ENCODE results near the gene CHKB. TPM values are rescaled to one million over a fixed set of nuclear protein-coding genes. Genes with fewer than 3 reads are reported as not detected.

CHKB gene, protein sequence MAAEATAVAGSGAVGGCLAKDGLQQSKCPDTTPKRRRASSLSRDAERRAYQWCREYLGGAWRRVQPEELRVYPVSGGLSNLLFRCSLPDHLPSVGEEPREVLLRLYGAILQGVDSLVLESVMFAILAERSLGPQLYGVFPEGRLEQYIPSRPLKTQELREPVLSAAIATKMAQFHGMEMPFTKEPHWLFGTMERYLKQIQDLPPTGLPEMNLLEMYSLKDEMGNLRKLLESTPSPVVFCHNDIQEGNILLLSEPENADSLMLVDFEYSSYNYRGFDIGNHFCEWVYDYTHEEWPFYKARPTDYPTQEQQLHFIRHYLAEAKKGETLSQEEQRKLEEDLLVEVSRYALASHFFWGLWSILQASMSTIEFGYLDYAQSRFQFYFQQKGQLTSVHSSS
- polyA plus RNA-seq (2013, experiment 1 of 2): 65.2 TPM
- polyA plus RNA-seq (2013, experiment 2 of 2): 56.0 TPM

DNA sequence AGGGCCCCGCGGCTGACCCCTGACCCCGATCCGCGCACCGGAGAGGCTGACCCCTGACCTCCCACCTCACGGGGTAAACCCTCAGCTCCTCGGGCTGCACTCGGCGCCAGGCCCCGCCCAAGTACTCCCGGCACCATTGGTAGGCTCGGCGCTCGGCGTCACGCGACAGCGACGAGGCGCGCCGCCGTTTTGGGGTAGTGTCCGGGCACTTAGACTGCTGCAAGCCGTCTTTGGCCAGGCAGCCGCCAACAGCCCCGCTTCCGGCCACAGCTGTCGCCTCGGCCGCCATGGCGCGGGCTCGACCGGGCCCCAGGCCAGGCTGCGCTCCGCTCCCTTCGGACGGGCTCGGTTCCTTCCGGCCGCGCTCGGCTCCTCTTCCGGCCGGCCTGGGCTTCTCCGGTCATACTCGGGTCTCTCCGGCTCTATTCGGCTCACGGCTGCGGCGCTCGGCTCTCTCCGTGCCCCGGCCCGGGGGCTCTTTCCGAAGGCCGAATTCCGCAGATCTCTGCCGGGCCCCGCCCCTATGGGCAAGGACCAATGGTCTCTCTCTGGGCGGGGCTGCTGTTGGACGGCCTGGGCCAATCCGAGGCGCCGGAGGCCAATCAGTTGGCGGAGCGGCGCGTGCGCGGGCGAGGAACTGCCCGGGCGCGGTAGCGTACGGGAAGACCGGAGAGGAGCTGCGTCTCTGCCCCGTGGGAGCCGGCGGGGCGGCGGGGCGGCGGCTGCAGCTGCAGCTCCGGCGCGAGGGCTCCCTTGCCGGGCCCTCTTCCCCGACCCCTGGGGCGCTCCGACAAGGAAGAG, at the start of gene CHKB:
TSS of gene CHKB (minus strand) at position 357 of the 801 bp plus-strand sequence. CDS start at position 289, 68 bp downstream.
- peaks cover 33% of the 10 kb centered on the region for H3K36me3 ChIP-seq (ENCODE audit: control insufficient read depth, insufficient read depth, low read length)
- 0 to 1% methylated on average over 88 to 96 of the region's 96 CpGs for WGBS, 2 experiments (ENCODE audit: insufficient coverage in 2 of 2)
- H3K9me3 ChIP-seq (ENCODE audit: control insufficient read depth, low read length): no peaks in the 10 kb centered on the region
- peaks cover 6% of the 10 kb centered on the region for H3K4me1 ChIP-seq (ENCODE audit: control insufficient read depth, insufficient read depth, low read length, poor library complexity, severe bottlenecking)
- peak within 1 kb of the TSS; percentile 75 for H3K4me3 ChIP-seq (ENCODE audit: extremely low read depth, insufficient read depth, low read length, poor library complexity, severe bottlenecking)
- H3K27ac ChIP-seq (ENCODE audit: low read depth, low read length, severe bottlenecking): peak within 1 kb of the TSS; percentile 92

DNA sequence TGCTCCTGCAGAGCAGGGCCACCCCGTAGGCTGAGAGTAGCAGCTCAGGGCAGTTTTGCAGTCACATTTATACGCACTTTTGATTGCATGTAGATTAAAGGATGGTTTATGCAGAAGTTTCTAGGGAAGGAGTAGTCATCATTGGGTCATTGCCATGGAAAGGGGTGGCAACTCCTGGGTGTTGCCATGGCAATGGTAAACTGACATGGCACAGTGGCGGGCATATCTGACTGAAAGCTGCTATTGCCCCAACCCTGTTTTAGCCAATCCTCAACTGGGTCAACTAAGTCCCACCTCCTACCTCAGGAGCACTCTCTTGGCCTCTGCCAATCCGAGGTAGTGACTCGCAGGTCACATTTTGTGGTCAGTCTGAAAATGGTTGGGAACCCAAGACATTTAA, 47.7 kb upstream of the CHKB start:
- H3K9me3 ChIP-seq (ENCODE audit: control insufficient read depth, low read length): no peaks in the 10 kb centered on the region
- H3K36me3 ChIP-seq (ENCODE audit: control insufficient read depth, insufficient read depth, low read length): peaks cover 5% of the 10 kb centered on the region
- H3K4me1 ChIP-seq (ENCODE audit: control insufficient read depth, insufficient read depth, low read length, poor library complexity, severe bottlenecking): peaks cover 8% of the 10 kb centered on the region
- no peak overlapping the region for H3K27ac ChIP-seq (ENCODE audit: low read depth, low read length, severe bottlenecking)
- H3K4me3 ChIP-seq (ENCODE audit: extremely low read depth, insufficient read depth, low read length, poor library complexity, severe bottlenecking): no peak overlapping the region
- WGBS, 2 experiments (ENCODE audit: insufficient coverage in 2 of 2): 91 to 92% methylated on average over 2 to 5 of the region's 5 CpGs

DNA sequence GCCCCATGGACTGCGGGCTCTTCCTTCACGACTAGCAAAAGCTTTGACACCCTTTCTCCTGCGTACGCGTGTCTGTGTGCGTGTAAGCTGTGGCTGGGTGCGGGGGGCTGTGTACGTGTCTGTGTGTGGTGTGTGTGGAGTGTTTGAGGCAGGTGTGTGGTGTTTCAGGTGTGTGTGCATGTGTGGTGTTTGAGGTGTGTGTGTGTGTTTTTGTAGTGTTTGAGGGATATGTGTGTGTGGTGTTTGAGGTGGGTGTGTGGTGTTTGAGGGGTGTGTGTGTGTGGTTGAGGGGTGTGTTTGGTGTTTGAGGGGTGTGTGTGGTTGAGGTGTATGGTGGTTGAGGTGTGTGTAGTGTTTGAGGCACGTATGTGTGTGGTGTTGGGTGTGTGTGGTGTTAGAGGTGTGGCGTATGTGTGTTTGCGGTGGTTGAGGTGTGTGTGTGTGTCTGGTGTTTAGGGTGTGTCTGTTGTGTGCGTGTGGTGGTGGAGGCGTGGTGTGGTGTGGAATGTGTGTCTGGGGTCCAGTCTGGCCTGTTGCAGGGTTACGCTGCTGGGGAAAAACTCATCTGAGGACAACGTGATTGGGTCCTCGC, 46.0 kb upstream of the CHKB start:
- Histone ChIP-seq H3K9me3 (ENCODE audit: control insufficient read depth, low read length) (no peaks in the 10 kb centered on the region), H3K4me1 (ENCODE audit: control insufficient read depth, insufficient read depth, low read length, poor library complexity, severe bottlenecking) (peaks cover 8% of the 10 kb centered on the region), H3K4me3 (ENCODE audit: extremely low read depth, insufficient read depth, low read length, poor library complexity, severe bottlenecking) (peak overlapping the region; percentile 76), H3K27ac (ENCODE audit: low read depth, low read length, severe bottlenecking) (no peak overlapping the region), H3K36me3 (ENCODE audit: control insufficient read depth, insufficient read depth, low read length) (peaks cover 7% of the 10 kb centered on the region)
- 71 to 72% methylated on average over 11 of the region's 16 CpGs for WGBS, 2 experiments (ENCODE audit: insufficient coverage in 2 of 2)

DNA sequence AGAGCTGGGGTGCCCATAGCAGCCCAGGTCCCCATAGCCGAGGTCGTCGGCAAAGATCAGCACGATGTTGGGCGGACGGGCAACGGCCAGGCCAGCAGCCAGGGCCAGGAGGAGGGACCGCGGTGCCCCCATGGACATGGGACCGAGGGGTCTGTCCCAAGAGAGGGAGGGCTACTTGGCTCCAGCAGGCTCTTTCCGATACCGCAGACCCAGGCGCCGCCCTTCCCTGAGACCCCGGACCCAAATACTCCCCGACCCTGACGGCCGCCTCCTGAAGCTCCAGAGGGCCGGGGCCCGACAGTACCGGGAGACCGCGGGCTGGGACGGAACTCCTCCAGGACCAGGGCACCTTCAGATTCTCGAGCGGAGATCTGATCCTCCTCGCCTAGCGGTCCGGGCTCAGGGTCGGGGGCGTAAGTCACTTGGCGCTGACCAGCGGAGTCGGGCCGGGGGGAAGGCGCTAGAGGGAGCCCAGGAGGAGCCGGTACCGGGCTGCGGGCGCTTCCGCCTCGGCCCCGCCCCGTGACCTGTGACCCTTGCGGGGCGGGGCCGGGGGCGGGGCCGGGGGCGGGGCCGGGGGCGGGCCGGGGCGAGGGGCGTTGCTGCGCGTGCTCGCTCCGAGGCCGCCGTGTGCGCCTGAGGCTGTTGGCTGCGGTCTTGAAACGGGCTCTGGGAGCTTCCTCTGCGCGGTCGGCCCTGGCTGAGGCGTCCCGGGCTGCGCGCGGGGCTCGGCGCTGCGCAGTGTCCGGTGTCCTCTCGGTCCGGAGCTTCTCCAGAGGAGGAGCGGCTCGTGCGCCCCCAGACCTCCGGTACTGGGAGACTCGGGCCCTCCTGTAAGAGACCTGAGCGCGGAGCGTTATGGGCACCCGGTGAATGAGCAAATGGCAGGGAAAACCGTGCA, 45.2 kb upstream of the CHKB start, which contains the start of gene ARSA:
TSS of gene ARSA (minus strand) at position 511 of the 901 bp plus-strand sequence. CDS start at position 138, 373 bp downstream.
- H3K27ac ChIP-seq (ENCODE audit: low read depth, low read length, severe bottlenecking): no peak within 1 kb of the TSS
- peaks cover 8% of the 10 kb centered on the region for H3K4me1 ChIP-seq (ENCODE audit: control insufficient read depth, insufficient read depth, low read length, poor library complexity, severe bottlenecking)
- peaks cover 7% of the 10 kb centered on the region for H3K36me3 ChIP-seq (ENCODE audit: control insufficient read depth, insufficient read depth, low read length)
- peak within 1 kb of the TSS; percentile 76 for H3K4me3 ChIP-seq (ENCODE audit: extremely low read depth, insufficient read depth, low read length, poor library complexity, severe bottlenecking)
- H3K9me3 ChIP-seq (ENCODE audit: control insufficient read depth, low read length): no peaks in the 10 kb centered on the region
- 1% methylated on average over 60 to 67 of the region's 88 CpGs for WGBS, 2 experiments (ENCODE audit: insufficient coverage in 2 of 2)

DNA sequence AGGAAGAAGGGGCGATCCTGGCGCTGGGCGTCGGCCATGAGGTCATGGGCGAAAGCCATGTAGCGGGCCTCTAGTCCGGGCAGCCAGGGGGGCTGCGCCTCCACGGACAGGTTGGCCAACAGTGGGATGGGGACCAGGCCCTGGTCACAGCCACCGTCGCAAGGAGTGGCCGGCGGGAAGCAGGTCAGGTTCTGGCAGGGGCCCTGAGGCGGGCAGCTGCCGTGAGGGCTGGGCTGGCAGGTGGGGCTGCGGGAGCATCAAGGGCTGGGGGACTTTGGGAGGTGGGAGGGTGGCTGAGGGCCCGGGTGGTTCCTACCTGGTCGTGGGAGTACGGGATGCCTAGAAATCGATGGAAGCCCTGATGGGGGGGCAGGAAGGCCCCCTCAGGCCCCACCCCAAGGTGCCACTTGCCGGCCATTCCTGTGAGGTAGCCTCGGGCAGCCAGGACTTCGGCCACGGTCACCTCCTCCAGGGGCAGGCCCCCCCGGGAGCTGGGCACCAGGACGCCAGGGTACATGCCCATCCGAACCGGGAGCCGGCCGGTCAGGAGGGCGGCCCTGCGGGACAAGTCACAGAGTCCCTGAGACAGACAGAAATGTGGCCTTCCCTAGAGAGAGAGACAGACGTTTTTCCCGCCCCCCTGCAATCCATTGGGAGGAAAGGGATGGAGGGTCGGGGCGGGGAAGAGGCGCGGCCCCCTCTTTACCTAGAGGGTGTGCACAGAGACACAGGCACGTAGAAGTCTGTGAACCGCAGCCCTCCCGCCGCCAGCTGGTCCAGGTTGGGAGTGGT, 44.4 kb upstream of the CHKB start:
- no peaks in the 10 kb centered on the region for H3K9me3 ChIP-seq (ENCODE audit: control insufficient read depth, low read length)
- WGBS, 2 experiments (ENCODE audit: insufficient coverage in 2 of 2): 70 to 73% methylated on average over 30 to 34 of the region's 42 CpGs
- H3K36me3 ChIP-seq (ENCODE audit: control insufficient read depth, insufficient read depth, low read length): peaks cover 7% of the 10 kb centered on the region
- H3K4me3 ChIP-seq (ENCODE audit: extremely low read depth, insufficient read depth, low read length, poor library complexity, severe bottlenecking): peak overlapping the region; percentile 76
- H3K4me1 ChIP-seq (ENCODE audit: control insufficient read depth, insufficient read depth, low read length, poor library complexity, severe bottlenecking): peaks cover 8% of the 10 kb centered on the region
- no peak overlapping the region for H3K27ac ChIP-seq (ENCODE audit: low read depth, low read length, severe bottlenecking)

DNA sequence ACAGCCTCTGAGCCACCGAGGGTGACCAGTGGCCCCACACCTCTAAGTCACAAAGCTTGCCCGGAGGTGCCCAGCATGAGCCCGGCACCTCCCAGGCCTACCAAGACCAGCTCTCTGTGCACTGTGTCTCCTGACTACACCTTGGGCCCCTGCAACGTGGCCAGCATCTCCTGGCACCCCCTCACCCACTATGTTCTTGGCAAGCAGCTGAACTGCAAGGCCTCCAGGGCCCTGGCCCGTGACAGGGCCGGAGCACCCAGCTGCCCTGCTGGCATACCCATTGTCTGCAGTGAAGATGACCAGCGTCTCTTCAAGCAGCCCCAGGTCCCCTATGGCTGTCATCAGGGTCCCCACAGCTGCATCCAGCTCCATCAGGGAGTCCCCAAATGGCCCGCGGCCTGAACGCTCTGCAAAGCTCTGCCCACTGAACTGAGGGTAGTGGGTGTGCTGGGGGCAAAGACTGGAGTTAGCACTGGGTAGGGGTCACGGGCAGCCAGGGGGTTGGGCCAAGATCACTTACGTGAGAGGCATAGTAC, 43.7 kb upstream of the CHKB start:
- Histone ChIP-seq H3K36me3 (ENCODE audit: control insufficient read depth, insufficient read depth, low read length) (peaks cover 7% of the 10 kb centered on the region), H3K4me3 (ENCODE audit: extremely low read depth, insufficient read depth, low read length, poor library complexity, severe bottlenecking) (no peak overlapping the region), H3K4me1 (ENCODE audit: control insufficient read depth, insufficient read depth, low read length, poor library complexity, severe bottlenecking) (peaks cover 12% of the 10 kb centered on the region), H3K9me3 (ENCODE audit: control insufficient read depth, low read length) (no peaks in the 10 kb centered on the region), H3K27ac (ENCODE audit: low read depth, low read length, severe bottlenecking) (no peak overlapping the region)
- WGBS, 2 experiments (ENCODE audit: insufficient coverage in 2 of 2): 88 to 96% methylated on average over 9 to 10 of the region's 12 CpGs

DNA sequence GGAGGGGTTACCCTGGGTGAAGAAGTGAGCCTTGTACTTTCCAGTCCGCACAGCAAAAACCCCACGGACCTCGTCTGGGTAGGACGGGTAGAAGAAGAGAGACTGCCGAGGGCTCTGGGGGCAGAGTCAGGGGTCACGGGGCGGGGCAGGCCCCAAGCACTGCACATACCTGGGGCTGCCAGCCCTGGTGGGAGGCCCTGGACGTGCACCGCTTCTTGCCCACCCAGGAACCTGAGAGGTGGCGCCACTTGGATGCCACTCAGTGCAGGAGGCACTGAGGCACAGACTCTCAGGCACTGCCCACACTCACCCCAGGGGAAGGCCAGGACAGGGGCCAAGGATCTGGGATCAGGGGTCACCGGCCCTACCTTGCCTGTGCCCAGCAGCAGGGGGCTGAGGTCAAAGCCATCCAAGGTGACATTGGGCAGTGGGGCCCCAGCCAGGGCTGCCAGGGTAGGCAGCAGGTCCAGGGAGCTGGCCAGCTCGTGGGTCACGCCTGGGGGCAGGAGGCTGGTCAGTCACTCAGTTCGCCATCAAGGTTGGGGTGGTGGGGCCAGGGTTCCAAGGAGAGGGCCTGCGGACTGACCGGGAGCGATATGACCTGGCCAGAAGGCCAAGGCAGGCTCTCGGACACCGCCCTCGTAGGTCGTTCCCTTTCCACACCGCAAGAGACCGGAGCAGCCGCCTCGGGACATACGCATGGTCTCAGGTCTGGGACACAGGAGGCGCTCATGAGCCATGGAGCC, 43.1 kb upstream of the CHKB start:
- Histone ChIP-seq H3K4me3 (ENCODE audit: extremely low read depth, insufficient read depth, low read length, poor library complexity, severe bottlenecking) (no peak overlapping the region), H3K9me3 (ENCODE audit: control insufficient read depth, low read length) (no peaks in the 10 kb centered on the region), H3K27ac (ENCODE audit: low read depth, low read length, severe bottlenecking) (no peak overlapping the region), H3K36me3 (ENCODE audit: control insufficient read depth, insufficient read depth, low read length) (peaks cover 7% of the 10 kb centered on the region), H3K4me1 (ENCODE audit: control insufficient read depth, insufficient read depth, low read length, poor library complexity, severe bottlenecking) (peaks cover 16% of the 10 kb centered on the region)
- 93 to 94% methylated on average over 21 to 27 of the region's 27 CpGs for WGBS, 2 experiments (ENCODE audit: insufficient coverage in 2 of 2)

DNA sequence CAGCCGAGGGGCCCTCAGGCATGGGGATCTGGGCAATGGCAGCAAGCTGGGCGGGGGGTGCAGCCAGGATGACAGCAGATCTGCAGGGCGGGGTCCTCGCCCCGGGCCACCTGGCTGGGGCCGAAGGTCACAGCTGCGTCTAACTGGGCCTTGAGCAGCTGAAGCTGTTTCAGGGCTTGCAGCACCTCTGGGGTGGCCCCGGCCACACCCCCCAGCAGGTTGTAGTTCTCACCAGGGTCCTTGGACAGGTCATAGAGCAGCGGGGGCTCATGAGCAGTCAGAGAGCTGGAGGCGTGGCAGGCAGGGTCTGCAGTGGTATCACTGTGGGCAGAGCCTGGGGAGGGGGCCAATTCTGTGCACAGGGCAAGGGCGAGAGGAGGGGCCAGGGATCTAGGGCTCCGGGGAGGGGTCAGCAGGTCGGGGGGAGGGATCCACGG, 42.5 kb upstream of the CHKB start:
- H3K4me3 ChIP-seq (ENCODE audit: extremely low read depth, insufficient read depth, low read length, poor library complexity, severe bottlenecking): no peak overlapping the region
- H3K36me3 ChIP-seq (ENCODE audit: control insufficient read depth, insufficient read depth, low read length): peaks cover 7% of the 10 kb centered on the region
- 97 to 98% methylated on average over 8 to 13 of the region's 14 CpGs for WGBS, 2 experiments (ENCODE audit: insufficient coverage in 2 of 2)
- no peaks in the 10 kb centered on the region for H3K9me3 ChIP-seq (ENCODE audit: control insufficient read depth, low read length)
- no peak overlapping the region for H3K27ac ChIP-seq (ENCODE audit: low read depth, low read length, severe bottlenecking)
- H3K4me1 ChIP-seq (ENCODE audit: control insufficient read depth, insufficient read depth, low read length, poor library complexity, severe bottlenecking): peaks cover 16% of the 10 kb centered on the region
